A549 treated with GW870086 at 1 μM for 4 hours (cell line): ENCODE results near the gene CCDC107. TPM values are rescaled to one million over a fixed set of nuclear protein-coding genes. Genes with fewer than 3 reads are reported as not detected.

Experiments used
- total RNA-seq: library from RNA; stranded (reverse); fragments of 200-300 nt; extraction: Qiagen RNA extraction; gene quantifications from 5 replicates; pipeline ENCODE4 v1.2.3, GENCODE V29; 2022; ENCODE audit warnings: low read depth

Gene CCDC107
- total RNA-seq = 24.0 to 31.8 TPM (median 31.0 TPM) in 5 replicates

GRCh38 chr9:35658137-35658967 lies at the start of gene CCDC107:
Gene CCDC107 (plus strand): TSS chr9:35658292. CDS start chr9:35658380, 88 bp downstream.

GRCh38 chr9:35618325-35618727 lies 39.8 kb upstream of the CCDC107 start, which contains the start of gene CD72:
Gene CD72 (minus strand): TSS chr9:35618413. CDS start chr9:35618303, 110 bp downstream.

DNA sequence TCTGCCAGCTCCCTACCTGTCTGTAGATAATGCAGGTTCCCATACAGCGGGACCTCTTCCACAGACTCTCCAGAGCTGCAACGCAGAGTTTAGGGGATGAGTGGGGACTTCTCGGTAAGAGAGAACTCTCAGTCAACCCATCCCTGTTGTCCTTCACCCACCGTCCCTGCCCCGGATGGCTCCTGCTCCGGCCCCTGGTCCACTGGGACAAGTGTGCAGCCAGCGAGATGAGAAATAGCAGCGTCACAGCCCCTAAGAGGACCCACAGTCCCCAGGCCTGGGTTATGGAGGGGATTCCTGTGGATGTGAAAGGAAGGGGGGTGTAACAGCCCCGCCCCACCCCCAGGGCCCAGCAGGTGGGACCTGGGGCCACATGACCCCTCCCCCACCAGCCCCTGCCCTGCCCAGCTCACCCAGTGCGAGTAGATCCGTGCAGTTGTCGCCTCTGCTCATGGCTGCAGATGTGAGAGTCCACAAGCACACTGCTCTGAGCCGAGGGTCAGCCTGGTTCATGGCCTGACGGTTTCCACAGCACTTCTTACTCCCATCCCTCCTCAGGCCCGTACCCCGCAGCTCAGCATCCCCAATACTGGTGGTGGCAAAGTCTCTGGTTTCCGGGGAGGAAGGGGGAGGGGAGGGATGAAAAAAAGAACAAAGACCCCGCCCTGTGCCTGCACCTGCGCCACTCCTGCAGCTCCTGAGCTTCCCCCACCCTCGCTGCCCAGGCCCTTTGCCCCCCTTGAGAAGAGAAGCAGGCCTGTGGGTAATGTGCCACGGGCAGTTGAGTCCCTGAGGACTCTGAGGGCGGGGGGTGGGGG lies 7.5 kb upstream of the CCDC107 start, which contains the start of gene SIT1:
SIT1 (minus strand) TSS at position 591 of the 818 bp plus-strand sequence; CDS start at position 513, 78 bp downstream.

DNA sequence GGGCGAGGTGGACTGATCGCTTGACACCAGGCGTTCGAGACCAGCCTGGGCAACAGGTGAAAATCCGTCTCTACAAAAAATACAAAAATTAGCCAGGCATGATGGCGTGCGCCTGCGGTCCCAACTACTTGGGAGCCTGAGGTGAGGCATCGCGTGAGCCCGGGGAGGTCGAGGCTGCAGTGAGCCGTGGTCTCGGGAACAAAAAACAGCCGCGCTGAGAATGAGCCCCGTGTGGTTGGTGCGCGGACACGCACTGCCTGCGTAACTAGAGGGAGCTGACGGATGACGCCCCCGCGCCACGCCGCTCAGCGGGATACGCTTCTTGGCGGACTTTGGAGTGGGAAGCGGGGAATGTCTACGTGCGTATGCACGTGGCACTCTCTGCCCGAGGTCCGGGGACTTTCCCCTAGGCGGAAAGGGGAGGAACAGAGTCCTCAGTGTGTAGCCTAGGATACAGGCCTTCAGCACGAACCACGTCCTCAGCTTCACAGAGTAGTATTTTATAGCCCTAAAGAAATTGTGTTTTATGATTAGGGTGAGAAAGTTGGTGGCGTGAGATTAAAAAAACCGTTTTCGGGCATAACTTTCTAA lies 451 bp upstream of the CCDC107 start, which contains the start of gene RMRP:
RMRP (minus strand) TSS at position 474 of the 591 bp plus-strand sequence.

GRCh38 chr9:35664531-35665470 lies 6.7 kb downstream of the CCDC107 start, which contains the start of gene ARHGEF39:
Gene ARHGEF39 (minus strand): TSS chr9:35665195. CDS start chr9:35665169, 26 bp downstream.

DNA sequence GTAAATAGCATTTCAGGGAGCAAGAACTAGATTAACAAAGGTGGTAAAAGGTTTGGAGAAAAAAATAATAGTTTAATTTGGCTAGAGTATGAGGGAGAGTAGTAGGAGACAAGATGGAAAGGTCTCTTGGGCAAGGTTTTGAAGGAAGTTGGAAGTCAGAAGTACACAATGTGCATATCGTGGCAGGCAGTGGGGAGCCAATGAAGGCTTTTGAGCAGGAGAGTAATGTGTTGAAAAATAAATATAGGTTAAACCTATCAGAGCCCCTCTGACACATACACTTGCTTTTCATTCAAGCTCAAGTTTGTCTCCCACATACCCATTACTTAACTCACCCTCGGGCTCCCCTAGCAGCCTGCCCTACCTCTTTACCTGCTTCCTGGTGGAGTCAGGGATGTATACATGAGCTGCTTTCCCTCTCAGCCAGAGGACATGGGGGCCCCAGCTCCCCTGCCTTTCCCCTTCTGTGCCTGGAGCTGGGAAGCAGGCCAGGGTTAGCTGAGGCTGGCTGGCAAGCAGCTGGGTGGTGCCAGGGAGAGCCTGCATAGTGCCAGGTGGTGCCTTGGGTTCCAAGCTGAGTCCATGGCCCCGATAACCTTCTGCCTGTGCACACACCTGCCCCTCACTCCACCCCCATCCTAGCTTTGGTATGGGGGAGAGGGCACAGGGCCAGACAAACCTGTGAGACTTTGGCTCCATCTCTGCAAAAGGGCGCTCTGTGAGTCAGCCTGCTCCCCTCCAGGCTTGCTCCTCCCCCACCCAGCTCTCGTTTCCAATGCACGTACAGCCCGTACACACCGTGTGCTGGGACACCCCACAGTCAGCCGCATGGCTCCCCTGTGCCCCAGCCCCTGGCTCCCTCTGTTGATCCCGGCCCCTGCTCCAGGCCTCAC lies 15.3 kb downstream of the CCDC107 start, which contains the start of gene CA9:
CA9 (plus strand) TSS at position 797 of the 893 bp plus-strand sequence; CDS start at position 829, 32 bp downstream.

DNA sequence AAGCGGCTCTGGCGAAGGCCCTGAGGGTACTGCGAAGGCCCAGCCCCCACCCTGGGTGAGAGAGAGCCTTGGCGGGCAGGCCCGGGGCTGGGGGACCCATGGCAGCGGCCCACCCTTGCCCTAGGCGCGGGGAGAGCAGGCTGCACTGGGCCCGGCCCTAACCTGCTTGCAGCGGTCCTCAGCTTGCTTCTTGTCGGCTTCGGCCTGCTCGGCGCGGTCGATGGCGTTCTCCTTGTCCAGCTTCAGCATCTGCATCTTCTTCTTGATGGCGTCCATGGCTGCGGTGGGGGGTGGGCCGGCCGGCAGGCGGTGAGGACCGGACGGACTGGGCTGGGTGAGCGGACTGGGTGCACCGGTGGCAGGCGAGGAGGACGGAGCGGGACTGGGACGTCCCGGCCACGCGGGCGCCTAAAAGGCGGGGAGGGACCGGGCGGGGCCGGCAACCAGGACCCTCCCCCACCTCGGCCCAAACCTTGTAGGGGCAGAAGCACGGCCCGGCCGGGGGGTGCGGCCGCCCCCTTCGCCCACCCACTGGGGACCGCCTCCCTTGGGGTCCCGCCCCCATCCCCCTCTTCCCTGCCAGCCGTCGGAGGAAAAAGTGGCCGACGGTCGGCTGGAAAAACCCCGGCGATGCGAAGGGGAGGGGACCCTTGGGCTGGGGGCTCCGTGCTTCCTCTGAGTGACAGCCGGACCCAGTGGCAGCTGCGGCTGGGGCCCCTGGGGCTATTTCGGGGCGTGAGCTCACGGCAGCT lies 31.6 kb downstream of the CCDC107 start, which contains the start of gene TPM2:
TPM2 (minus strand) TSS at position 384 of the 752 bp plus-strand sequence; CDS start at position 276, 108 bp downstream.

Other genes starting within 250 kb of the CCDC107 start
- gene RUSC2, start 168.2 kb upstream of the CCDC107 start, total RNA-seq = 25.2 to 32.1 TPM (median 30.5 TPM) in 5 replicates
- 24.2 to 28.8 TPM (median 27.4 TPM) in 5 replicates for gene TESK1, start 53.0 kb upstream of the CCDC107 start, total RNA-seq
- gene CD72, start 39.9 kb upstream of the CCDC107 start, total RNA-seq = 0.06 to 0.31 TPM (median 0.14 TPM) in 4 of 5 replicates, not detected in the other
- gene SIT1, start 7.4 kb upstream of the CCDC107 start, total RNA-seq = not detected in 5 replicates
- gene RMRP, start 273 bp upstream of the CCDC107 start, total RNA-seq = 7.1 to 29.0 TPM in 2 of 5 replicates, not detected in the others
- 12.4 to 18.1 TPM (median 16.3 TPM) in 5 replicates for gene ARHGEF39, start 6.9 kb downstream of the CCDC107 start, total RNA-seq
- 5.0 to 9.7 TPM (median 6.3 TPM) in 5 replicates for gene CA9, start 15.6 kb downstream of the CCDC107 start, total RNA-seq
- gene TPM2, start 31.6 kb downstream of the CCDC107 start, total RNA-seq = 629 to 695 TPM (median 677 TPM) in 5 replicates
- 117 to 128 TPM (median 120 TPM) in 5 replicates for gene TLN1, start 73.9 kb downstream of the CCDC107 start, total RNA-seq
- gene CREB3, start 74.4 kb downstream of the CCDC107 start, total RNA-seq = 55.4 to 63.4 TPM (median 58.6 TPM) in 5 replicates
- 27.0 to 37.9 TPM (median 37.4 TPM) in 5 replicates for gene GBA2, start 90.9 kb downstream of the CCDC107 start, total RNA-seq
- gene RGP1, start 91.0 kb downstream of the CCDC107 start, total RNA-seq = 12.0 to 17.1 TPM (median 15.7 TPM) in 5 replicates
- 0.32 TPM in 1 of 5 replicates, not detected in the others for gene MSMP, start 96.0 kb downstream of the CCDC107 start, total RNA-seq
- 4.7 to 7.4 TPM (median 5.5 TPM) in 5 replicates for gene NPR2, start 133.3 kb downstream of the CCDC107 start, total RNA-seq
- gene SPAG8, start 154.0 kb downstream of the CCDC107 start, total RNA-seq = 0.35 to 0.76 TPM (median 0.64 TPM) in 5 replicates
- 71.0 to 115 TPM (median 94.9 TPM) in 5 replicates for gene HINT2, start 156.8 kb downstream of the CCDC107 start, total RNA-seq
- not detected in 5 replicates for gene FAM221B, start 170.4 kb downstream of the CCDC107 start, total RNA-seq
- gene TMEM8B, start 170.9 kb downstream of the CCDC107 start, total RNA-seq = 2.0 to 4.0 TPM (median 3.0 TPM) in 5 replicates
- gene OR13J1, start 212.1 kb downstream of the CCDC107 start, total RNA-seq = not detected in 5 replicates
- gene HRCT1, start 247.9 kb downstream of the CCDC107 start, total RNA-seq = 0.16 to 0.32 TPM (median 0.28 TPM) in 5 replicates